ENCODE data around the gene RAP1GDS1.

The RAP1GDS1 gene

DNA sequence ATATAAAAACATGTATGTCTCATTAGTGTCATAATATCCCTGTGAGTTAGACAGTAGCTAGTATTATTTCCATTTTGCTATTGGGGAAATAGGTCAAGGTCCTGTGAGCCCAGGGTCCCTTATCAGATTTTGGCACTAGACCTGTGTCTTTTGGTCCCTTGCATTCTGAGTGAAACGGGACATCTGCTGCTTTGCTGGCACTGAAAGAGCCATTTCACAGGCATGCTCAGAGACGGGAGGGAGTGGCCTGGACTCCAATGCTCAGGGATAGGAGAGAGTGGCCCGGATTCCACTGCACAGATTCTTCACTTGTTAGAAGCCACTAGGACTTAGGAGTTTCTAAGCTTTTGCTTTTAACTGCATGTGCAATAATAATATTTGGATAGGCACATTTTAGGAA, 220.0 kb downstream of the RAP1GDS1 start:
- H3K27me3 ChIP-seq (ENCODE audit: insufficient read depth, poor library complexity, severe bottlenecking), result no peaks in the 10 kb centered on the region
- no peak for TF ChIP-seq POLR2AphosphoS5 (IDR thresholded peaks at IDR 0.05; ENCODE audit: low read depth)
- TF ChIP-seq GABPA (IDR thresholded peaks at IDR 0.05; ENCODE audit: low read depth), result no peak
- TF ChIP-seq, protein P1, sequence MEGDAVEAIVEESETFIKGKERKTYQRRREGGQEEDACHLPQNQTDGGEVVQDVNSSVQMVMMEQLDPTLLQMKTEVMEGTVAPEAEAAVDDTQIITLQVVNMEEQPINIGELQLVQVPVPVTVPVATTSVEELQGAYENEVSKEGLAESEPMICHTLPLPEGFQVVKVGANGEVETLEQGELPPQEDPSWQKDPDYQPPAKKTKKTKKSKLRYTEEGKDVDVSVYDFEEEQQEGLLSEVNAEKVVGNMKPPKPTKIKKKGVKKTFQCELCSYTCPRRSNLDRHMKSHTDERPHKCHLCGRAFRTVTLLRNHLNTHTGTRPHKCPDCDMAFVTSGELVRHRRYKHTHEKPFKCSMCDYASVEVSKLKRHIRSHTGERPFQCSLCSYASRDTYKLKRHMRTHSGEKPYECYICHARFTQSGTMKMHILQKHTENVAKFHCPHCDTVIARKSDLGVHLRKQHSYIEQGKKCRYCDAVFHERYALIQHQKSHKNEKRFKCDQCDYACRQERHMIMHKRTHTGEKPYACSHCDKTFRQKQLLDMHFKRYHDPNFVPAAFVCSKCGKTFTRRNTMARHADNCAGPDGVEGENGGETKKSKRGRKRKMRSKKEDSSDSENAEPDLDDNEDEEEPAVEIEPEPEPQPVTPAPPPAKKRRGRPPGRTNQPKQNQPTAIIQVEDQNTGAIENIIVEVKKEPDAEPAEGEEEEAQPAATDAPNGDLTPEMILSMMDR (IDR thresholded peaks at IDR 0.05; ENCODE audit: insufficient read depth, low read length), result no peak
- TF ChIP-seq SPI1 (IDR thresholded peaks at IDR 0.05; ENCODE audit: borderline replicate concordance, low read depth), result no peak
- TF ChIP-seq, protein P2, sequence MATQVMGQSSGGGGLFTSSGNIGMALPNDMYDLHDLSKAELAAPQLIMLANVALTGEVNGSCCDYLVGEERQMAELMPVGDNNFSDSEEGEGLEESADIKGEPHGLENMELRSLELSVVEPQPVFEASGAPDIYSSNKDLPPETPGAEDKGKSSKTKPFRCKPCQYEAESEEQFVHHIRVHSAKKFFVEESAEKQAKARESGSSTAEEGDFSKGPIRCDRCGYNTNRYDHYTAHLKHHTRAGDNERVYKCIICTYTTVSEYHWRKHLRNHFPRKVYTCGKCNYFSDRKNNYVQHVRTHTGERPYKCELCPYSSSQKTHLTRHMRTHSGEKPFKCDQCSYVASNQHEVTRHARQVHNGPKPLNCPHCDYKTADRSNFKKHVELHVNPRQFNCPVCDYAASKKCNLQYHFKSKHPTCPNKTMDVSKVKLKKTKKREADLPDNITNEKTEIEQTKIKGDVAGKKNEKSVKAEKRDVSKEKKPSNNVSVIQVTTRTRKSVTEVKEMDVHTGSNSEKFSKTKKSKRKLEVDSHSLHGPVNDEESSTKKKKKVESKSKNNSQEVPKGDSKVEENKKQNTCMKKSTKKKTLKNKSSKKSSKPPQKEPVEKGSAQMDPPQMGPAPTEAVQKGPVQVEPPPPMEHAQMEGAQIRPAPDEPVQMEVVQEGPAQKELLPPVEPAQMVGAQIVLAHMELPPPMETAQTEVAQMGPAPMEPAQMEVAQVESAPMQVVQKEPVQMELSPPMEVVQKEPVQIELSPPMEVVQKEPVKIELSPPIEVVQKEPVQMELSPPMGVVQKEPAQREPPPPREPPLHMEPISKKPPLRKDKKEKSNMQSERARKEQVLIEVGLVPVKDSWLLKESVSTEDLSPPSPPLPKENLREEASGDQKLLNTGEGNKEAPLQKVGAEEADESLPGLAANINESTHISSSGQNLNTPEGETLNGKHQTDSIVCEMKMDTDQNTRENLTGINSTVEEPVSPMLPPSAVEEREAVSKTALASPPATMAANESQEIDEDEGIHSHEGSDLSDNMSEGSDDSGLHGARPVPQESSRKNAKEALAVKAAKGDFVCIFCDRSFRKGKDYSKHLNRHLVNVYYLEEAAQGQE (IDR thresholded peaks at IDR 0.05; ENCODE audit: insufficient replicate concordance, low read depth), result no peak
- no peak for DNase-seq (ENCODE audit: low read depth in 1 of 2, low spot score in 1 of 2)
- H3K4me3 ChIP-seq (replicated peaks; ENCODE audit: insufficient read depth, low read length), result no peak overlapping the region
- H3K27ac ChIP-seq (replicated peaks), result no peak overlapping the region

DNA sequence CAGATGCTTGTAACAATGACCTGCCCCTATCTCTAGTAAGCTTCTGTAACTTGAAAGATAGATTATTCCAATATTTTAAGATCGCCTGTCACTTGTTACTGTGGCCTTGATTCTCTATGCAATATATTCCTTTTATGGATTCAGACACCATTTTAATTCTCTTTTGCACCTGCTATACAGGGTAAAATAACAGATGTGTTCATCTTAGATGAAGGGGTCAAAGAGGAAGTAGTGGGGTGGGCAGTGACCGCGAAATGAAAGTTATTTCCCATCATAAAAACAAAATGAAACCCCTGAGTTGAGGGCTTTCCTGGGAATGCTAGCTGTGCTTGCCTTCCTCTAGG, 221.3 kb downstream of the RAP1GDS1 start:
- Histone ChIP-seq H3K27ac (replicated peaks) (no peak overlapping the region), H3K4me3 (replicated peaks; ENCODE audit: insufficient read depth, low read length) (no peak overlapping the region), H3K27me3 (ENCODE audit: insufficient read depth, poor library complexity, severe bottlenecking) (no peaks in the 10 kb centered on the region)
- no peak for DNase-seq (ENCODE audit: low read depth in 1 of 2, low spot score in 1 of 2)
- TF ChIP-seq POLR2AphosphoS5 (IDR thresholded peaks at IDR 0.05; ENCODE audit: low read depth) (no peak), GABPA (IDR thresholded peaks at IDR 0.05; ENCODE audit: low read depth) (no peak), SPI1 (IDR thresholded peaks at IDR 0.05; ENCODE audit: borderline replicate concordance, low read depth) (no peak)
- TF ChIP-seq, protein P1 (IDR thresholded peaks at IDR 0.05; ENCODE audit: insufficient read depth, low read length), result no peak
- TF ChIP-seq, protein P2 (IDR thresholded peaks at IDR 0.05; ENCODE audit: insufficient replicate concordance, low read depth), result no peak

DNA sequence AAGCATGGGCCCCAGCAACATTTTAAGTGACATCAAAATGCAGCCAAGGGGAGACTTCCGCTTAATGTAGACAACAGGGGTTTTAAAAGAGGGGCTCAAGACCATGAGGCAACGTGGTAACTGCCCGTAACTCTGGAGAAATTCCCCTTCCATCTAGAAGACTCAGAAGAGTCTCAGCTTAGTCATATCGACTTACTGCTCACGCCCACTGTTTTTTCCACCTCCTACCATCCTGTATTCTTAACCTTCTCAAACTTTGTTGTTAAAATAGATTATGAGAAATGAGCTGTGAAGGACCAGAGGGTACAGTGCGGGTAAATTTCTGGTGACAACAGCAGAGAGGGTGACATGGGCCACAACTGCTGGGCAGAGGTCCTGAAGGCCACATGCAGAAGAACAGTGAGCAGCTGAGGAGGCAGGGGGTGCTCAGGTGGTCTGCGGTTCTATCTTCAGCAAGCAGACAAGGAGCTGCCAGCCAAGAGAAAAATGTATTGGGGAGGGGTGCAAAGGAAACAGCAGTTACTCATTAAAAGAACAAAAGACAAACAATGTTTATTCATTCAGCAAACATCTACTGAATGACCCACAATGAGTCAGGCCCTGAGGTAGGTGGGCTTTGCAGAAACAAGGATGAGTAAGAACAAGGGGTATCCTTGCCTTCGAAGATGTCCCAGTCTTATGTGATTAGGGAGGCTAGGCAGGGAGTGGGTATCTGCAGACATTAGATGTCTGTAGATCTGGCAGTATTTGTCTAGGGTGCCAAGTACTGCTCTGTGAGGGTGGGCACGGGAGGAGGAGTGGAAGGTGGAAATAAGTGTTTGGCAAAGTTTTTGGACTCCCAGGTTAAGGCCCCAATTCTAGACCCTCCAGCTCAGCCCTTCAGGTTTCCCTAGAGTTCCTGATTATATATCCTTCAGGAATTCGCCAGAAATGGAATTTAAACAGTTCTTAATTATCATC, 221.9 kb downstream of the RAP1GDS1 start:
- no peak overlapping the region for H3K4me3 ChIP-seq (replicated peaks; ENCODE audit: insufficient read depth, low read length)
- no peak overlapping the region for H3K27ac ChIP-seq (replicated peaks)
- DNase-seq (ENCODE audit: low read depth in 1 of 2, low spot score in 1 of 2), result no peak
- TF ChIP-seq SPI1 (IDR thresholded peaks at IDR 0.05; ENCODE audit: borderline replicate concordance, low read depth), result no peak
- TF ChIP-seq, protein P1 (IDR thresholded peaks at IDR 0.05; ENCODE audit: insufficient read depth, low read length), result no peak
- H3K27me3 ChIP-seq (ENCODE audit: insufficient read depth, poor library complexity, severe bottlenecking), result no peaks in the 10 kb centered on the region
